Measurements from ENCODE around the gene ST6GAL2.

ST6GAL2 gene

DNA sequence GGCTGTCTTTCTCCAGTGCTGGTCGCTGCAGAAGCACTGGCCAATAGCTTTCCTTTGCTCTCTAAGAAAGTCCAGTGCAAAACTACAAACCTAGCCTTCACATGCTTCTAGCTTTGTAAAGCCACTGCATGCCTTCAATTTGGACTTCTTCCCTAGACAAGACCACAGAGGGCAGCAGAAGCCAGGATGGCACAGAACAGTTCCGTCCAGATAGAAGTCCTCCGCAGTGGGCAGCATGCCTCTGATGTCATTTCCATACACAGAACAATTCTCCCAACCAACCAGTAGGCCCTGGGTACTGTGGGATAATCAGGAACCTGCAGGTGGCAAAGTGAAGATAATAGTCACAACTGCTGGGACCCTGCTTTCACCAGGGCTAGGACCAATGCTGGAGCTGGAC, 3.3 kb downstream of the ST6GAL2 start:
- ChIA-PET POLR2A (ENCODE audit: low non-redundant PET) (no interaction called here), CTCF (interaction anchor here (0.7 kb wide), 1 partner anchor 97 kb away, joined by 4 read pairs; no protein-coding TSS in a partner anchor)
- H3K27ac ChIP-seq, result no peak overlapping the region
- no peak for TF ChIP-seq CTCF (conservative IDR thresholded peaks at IDR 0.05; ENCODE audit: low read depth)
- no peak for DNase-seq (ENCODE audit: low spot score)

GRCh38 chr2:106878206-106878605, 7.8 kb downstream of the ST6GAL2 start:
- no peak for TF ChIP-seq CTCF (conservative IDR thresholded peaks at IDR 0.05; ENCODE audit: low read depth)
- ChIA-PET POLR2A (ENCODE audit: low non-redundant PET) (no interaction called here), CTCF (no interaction called here)
- no peak for DNase-seq (ENCODE audit: low spot score)
- H3K27ac ChIP-seq, result no peak overlapping the region

DNA sequence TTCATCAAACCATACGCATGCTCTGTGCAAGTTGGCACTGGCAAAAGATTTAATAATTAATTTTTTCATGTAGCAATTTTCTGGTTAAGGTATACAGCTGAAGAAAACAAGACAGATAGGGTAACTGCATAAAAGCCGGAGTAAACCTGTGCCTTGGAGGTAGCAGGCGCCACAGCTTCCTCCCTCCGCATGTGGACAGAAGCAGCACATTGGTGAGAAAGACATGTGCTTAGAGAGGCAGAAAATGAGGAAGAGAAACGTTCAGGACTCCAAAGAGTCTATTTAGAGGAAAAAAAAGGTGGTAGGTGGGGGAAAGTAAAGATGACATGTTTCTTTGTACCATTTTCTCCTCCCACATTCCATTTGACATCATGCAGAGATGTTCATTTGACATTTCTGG, 9.3 kb downstream of the ST6GAL2 start:
- ChIA-PET CTCF (interaction anchor here (0.5 kb wide), 1 partner anchor 272 kb away, joined by 3 read pairs; no protein-coding TSS in a partner anchor), POLR2A (ENCODE audit: low non-redundant PET) (no interaction called here)
- no peak for TF ChIP-seq CTCF (conservative IDR thresholded peaks at IDR 0.05; ENCODE audit: low read depth)

GRCh38 chr2:106869512-106870275, 16.3 kb downstream of the ST6GAL2 start:
- ChIA-PET POLR2A (ENCODE audit: low non-redundant PET) (no interaction called here), CTCF (no interaction called here)
- no peak for TF ChIP-seq CTCF (conservative IDR thresholded peaks at IDR 0.05; ENCODE audit: low read depth)
- no peak overlapping the region for H3K27ac ChIP-seq
- DNase-seq (ENCODE audit: low spot score), result no peak

More for the DNA sequence above, 9.3 kb downstream of the ST6GAL2 start:
- no peak overlapping the region for H3K27ac ChIP-seq
- DNase-seq (ENCODE audit: low spot score), result no peak

GRCh38 chr2:106868275-106868674, 17.7 kb downstream of the ST6GAL2 start:
- H3K27ac ChIP-seq, result no peak overlapping the region
- POLR2A ChIA-PET (ENCODE audit: low non-redundant PET), result no interaction called here
- DNase-seq (ENCODE audit: low spot score), result no peak
- CTCF ChIA-PET, result no interaction called here
- no peak for TF ChIP-seq CTCF (conservative IDR thresholded peaks at IDR 0.05; ENCODE audit: low read depth)

- no peak overlapping the region for H3K27ac ChIP-seq
- TF ChIP-seq CTCF (conservative IDR thresholded peaks at IDR 0.05; ENCODE audit: low read depth), result no peak
- DNase-seq (ENCODE audit: low spot score), result no peak
- ChIA-PET POLR2A (ENCODE audit: low non-redundant PET) (no interaction called here), CTCF (interaction anchor here (0.5 kb wide), 1 partner anchor 81 kb away, joined by 3 read pairs; no protein-coding TSS in a partner anchor)
These were observed 18.6 kb downstream of the ST6GAL2 start for GRCh38 chr2:106867196-106867953.
